GM15510 (cell line): Measurements from ENCODE around the gene ANTKMT.

ENCODE experiments used
- POLR2A ChIP-seq: IDR thresholded peaks from 3 replicates; pipeline ENCODE4 v1.6.1; 2011; ENCODE audit warnings: borderline replicate concordance; ENCODE audit not compliant: insufficient read length; ENCODE audit errors: extremely low read depth

The ANTKMT gene

GRCh38 chr16:732332-732731 is 11.4 kb downstream of the ANTKMT start:
- TF ChIP-seq POLR2A = no peak

GRCh38 chr16:732936-733335 is 12.0 kb downstream of the ANTKMT start:
- TF ChIP-seq POLR2A = no peak

GRCh38 chr16:733382-734207 is 12.6 kb downstream of the ANTKMT start:
- TF ChIP-seq POLR2A = no peak

- no peak for TF ChIP-seq POLR2A
Measured at GRCh38 chr16:734208-734980, 13.4 kb downstream of the ANTKMT start.

GRCh38 chr16:734981-735881 is 14.3 kb downstream of the ANTKMT start:
- no peak for TF ChIP-seq POLR2A

GRCh38 chr16:735982-736453 is 15.1 kb downstream of the ANTKMT start:
- TF ChIP-seq POLR2A = no peak

- no peak for TF ChIP-seq POLR2A
Measured at GRCh38 chr16:736936-737481, 16.1 kb downstream of the ANTKMT start.

GRCh38 chr16:739560-740458 is 18.9 kb downstream of the ANTKMT start:
- TF ChIP-seq POLR2A = no peak

- no peak for TF ChIP-seq POLR2A
Measured at GRCh38 chr16:740459-740763, 19.5 kb downstream of the ANTKMT start.

GRCh38 chr16:740764-741505 is 20.0 kb downstream of the ANTKMT start, which contains the start of gene CIAO3:
CIAO3 (minus strand) TSS chr16:740997; CDS start chr16:740985, 12 bp downstream.
- peak; percentile 74 for TF ChIP-seq POLR2A

- TF ChIP-seq POLR2A = no peak
Measured at GRCh38 chr16:741986-742629, 21.2 kb downstream of the ANTKMT start.

- no peak for TF ChIP-seq POLR2A
Measured at GRCh38 chr16:743794-744500, 23.0 kb downstream of the ANTKMT start.
